HepG2 (cell line): ENCODE results near the gene PTPRCAP. TPM values are rescaled to one million over a fixed set of nuclear protein-coding genes. Genes with fewer than 3 reads are reported as not detected.
"Not testable (repeated sequence)": the region's sequence is repeated elsewhere in the genome, so short reads cannot be mapped to it uniquely, and the experiment has no call there.

Source experiments
- ATAC-seq: fragments of 200-7000 bp; cut with Tn5 transposase; 3 replicates; pipeline ENCODE4 v1.9.1; 2020; ENCODE audit warnings: mild to moderate bottlenecking, moderate library complexity
- BruUV-seq: library from RNA; stranded (reverse); fragments of 400-500 nt; replicated peaks from 2 replicates; lab custom pipeline; 2021; lab: Mats Ljungman, UMichigan
- CTCF ChIA-PET: fragments of 300-600 bp; formaldehyde crosslinking; extraction: SDS; loops from one replicate; lab custom pipeline; 2021; ENCODE audit warnings: low total read pairs, inconsistent platforms, low intra/inter-chr PET ratio; lab: Yijun Ruan, JAX
- POLR2A ChIA-PET: fragments of 350-600 bp; sonication (Branson Sonifier 250); formaldehyde crosslinking; loops from one replicate; lab custom pipeline; 2020; ENCODE audit warnings: antibody characterized with exemption, inconsistent platforms; lab: Yijun Ruan, JAX
- DNase-seq: peaks from one replicate; pipeline ENCODE4 v3.0.0-alpha.2; 2015; ENCODE audit warnings: low spot score
- FAIRE-seq: peaks from 3 replicates; lab custom pipeline; 2011; peaks lifted over from hg19 to GRCh38; lab: Jason Lieb, UNC
- H2AFZ ChIP-seq: one replicate; pipeline ENCODE4 v1.6.1; 2011; ENCODE audit warnings: low read length, inconsistent platforms
- H3K27ac ChIP-seq: fragments of 300-600 bp; 3 replicates; pipeline ENCODE4 v1.8.0; 2011; ENCODE audit warnings: mixed run types, mild to moderate bottlenecking, mixed read lengths, low read length, inconsistent platforms; ENCODE audit not compliant: insufficient read depth; ENCODE audit errors: extremely low read length
- H3K27me3 ChIP-seq, 2 experiments: fragments of 200-600 bp in 1 of 2; 2 replicates in 1 of 2; 3 replicates in 1 of 2; pipeline versions ENCODE4 v1.6.0 to v1.8.0; 2011; ENCODE audit warnings: low read length in 2 of 2, mild to moderate bottlenecking in 2 of 2, moderate library complexity in 2 of 2, inconsistent platforms in 1 of 2; ENCODE audit not compliant: insufficient read depth in 2 of 2, control insufficient read depth in 1 of 2
- H3K36me3 ChIP-seq, 2 experiments: fragments of 200-600 bp in 1 of 2; replicated peaks in 1 of 2; 2 replicates in 1 of 2; 3 replicates in 1 of 2; pipeline versions ENCODE4 v1.5.1 to v1.8.0; 2011; ENCODE audit warnings: low read length in 2 of 2, inconsistent platforms in 1 of 2; ENCODE audit not compliant: insufficient read depth in 2 of 2, control insufficient read depth in 1 of 2
- H3K4me1 ChIP-seq: 2 replicates; pipeline ENCODE4 v1.5.1; 2012; ENCODE audit warnings: low read length, inconsistent platforms; ENCODE audit not compliant: insufficient read depth
- H3K4me2 ChIP-seq: 2 replicates; pipeline ENCODE4 v1.6.0; 2011; ENCODE audit warnings: low read depth, low read length, inconsistent platforms
- H3K4me3 ChIP-seq, 3 experiments: fragments of 200-600 bp in 1 of 3; sonication (generic), shearing (Covaris generic) in 1 of 3; replicated peaks in 1 of 3; 2 replicates each; pipeline ENCODE4 v1.5.1; 2011 to 2016; ENCODE audit warnings: low read length in 3 of 3, inconsistent platforms in 2 of 3, low read depth in 2 of 3, mild to moderate bottlenecking in 2 of 3, control low read depth in 1 of 3, mixed read lengths in 1 of 3; ENCODE audit not compliant: insufficient read depth in 1 of 3
- H3K79me2 ChIP-seq: one replicate; pipeline ENCODE4 v1.6.1; 2011; ENCODE audit warnings: low read length, inconsistent platforms; ENCODE audit not compliant: insufficient read depth
- H3K9ac ChIP-seq: 2 replicates; pipeline ENCODE4 v1.6.0; 2011; ENCODE audit warnings: mild to moderate bottlenecking, low read depth, low read length, inconsistent platforms; ENCODE audit not compliant: insufficient read depth
- H3K9me3 ChIP-seq: 2 replicates; pipeline ENCODE4 v1.5.1; 2012; ENCODE audit warnings: mild to moderate bottlenecking, low read length
- H4K20me1 ChIP-seq: 2 replicates; pipeline ENCODE4 v1.6.0; 2011; ENCODE audit warnings: inconsistent platforms, mild to moderate bottlenecking, low read length, moderate library complexity; ENCODE audit not compliant: insufficient read depth
- ATAD3A ChIP-seq: sonication (generic); formaldehyde crosslinking; IDR thresholded peaks from 2 replicates; pipeline ENCODE4 v1.4.0; 2020; ENCODE audit warnings: missing genetic modification reagents
- RBFOX2 ChIP-seq: fragments of 200-400 bp; formaldehyde crosslinking; IDR thresholded peaks from 2 replicates; pipeline ENCODE4 v1.6.1; 2017; ENCODE audit warnings: low read depth, mild to moderate bottlenecking, low read length
- U2AF2 ChIP-seq: fragments of 200-400 bp; formaldehyde crosslinking; IDR thresholded peaks from 2 replicates; pipeline ENCODE4 v1.6.1; 2017; ENCODE audit warnings: low read depth, mild to moderate bottlenecking, low read length
- ZNF256 ChIP-seq: sonication (generic); formaldehyde crosslinking; conservative IDR thresholded peaks from 2 replicates; pipeline ENCODE4 v1.4.0; 2020; ENCODE audit warnings: missing genetic modification reagents
- WGBS: methylation state at CpG from one replicate; pipeline ENCODE4 v1.1.6; 2017; ENCODE audit warnings: low lambda C conversion rate; 5-methylcytosine and 5-hydroxymethylcytosine counted together
- in situ Hi-C: cut with HindIII; loops from 2 replicates; pipeline ENCODE4 v1.10.0; 2017; ENCODE audit warnings: low pct_unique_long_range_greater_than_20kb; ENCODE audit not compliant: extremely low pct_ligation_motif_present
- intact Hi-C: fragments of 100-400 bp; cut with micrococcal nuclease; formaldehyde crosslinking; loops from one replicate; pipeline ENCODE4 v1.10.0; 2022; ENCODE audit not compliant: unreplicated experiment
- polyA plus RNA-seq, 8 experiments: library from polyadenylated mRNA; depleted of rRNA in 3 of 8; stranded (reverse) in 7 of 8; unstranded in 1 of 8; fragments of >200 nt; fragmentation: Illumina TruSeq in 4 of 8; extraction: Trizol in 4 of 8; gene quantifications; 2 replicates each; pipeline versions ENCODE4 v1.2.1 to v1.2.3, GENCODE V29; 2011 to 2016; ENCODE audit warnings: low read depth in 4 of 8, missing spikeins in 1 of 8, mixed read lengths in 1 of 8; ENCODE audit not compliant: insufficient read depth in 1 of 8
- total RNA-seq, 5 experiments: library from RNA; depleted of rRNA; stranded (reverse); fragments of >200 nt; fragmentation: Illumina TruSeq; extraction: Trizol; gene quantifications; 2 replicates each; pipeline ENCODE4 v1.2.3, GENCODE V29; 2016; ENCODE audit warnings: low read depth in 1 of 5
- TF ChIP-seq, protein P1 (sequence below): sonication (generic); formaldehyde crosslinking; IDR thresholded peaks from 2 replicates; pipeline ENCODE4 v1.4.0; 2020; ENCODE audit warnings: missing genetic modification reagents

PTPRCAP gene
- total and polyA plus RNA-seq, 2 of the 13 experiments (the other 11 are each of a cell fraction or from before 2014, with no cell fraction given), result 0.60 to 0.70 TPM

DNA sequence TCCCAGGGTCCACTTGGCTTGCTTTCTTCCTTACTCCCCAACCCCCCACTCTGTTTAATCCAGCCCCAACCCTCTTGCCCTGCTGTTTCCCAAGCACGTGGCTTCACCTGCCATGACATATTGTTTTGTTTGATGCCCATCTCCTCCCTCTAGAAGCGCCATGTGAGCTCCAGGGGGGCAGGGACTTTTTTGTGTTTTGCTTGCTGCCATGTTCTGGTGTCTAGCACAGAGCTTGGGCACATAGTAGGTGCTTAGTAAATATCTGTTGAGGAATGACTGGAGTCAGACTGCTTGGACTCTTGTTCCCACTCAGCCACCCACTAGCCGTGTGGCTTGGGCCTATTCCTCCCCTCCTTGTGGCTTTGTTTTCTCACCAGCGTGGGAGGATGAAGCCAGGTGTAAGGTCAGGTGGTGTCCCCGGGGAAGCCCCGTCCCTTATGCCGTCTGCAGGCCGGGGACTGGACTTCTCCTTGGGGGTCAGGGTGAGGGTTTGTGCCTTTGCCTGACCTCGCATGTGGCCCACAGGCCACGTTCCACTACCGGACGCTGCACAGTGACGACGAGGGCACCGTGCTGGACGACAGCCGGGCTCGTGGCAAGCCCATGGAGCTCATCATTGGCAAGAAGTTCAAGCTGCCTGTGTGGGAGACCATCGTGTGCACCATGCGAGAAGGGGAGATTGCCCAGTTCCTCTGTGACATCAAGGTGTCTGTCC is 49.2 kb upstream of the PTPRCAP start:
- no peak for ATAC-seq
- in situ Hi-C loops, result no loop called here
- H3K4me2 ChIP-seq, result no peak overlapping the region
- no peaks in the 10 kb centered on the region for H3K27me3 ChIP-seq
- H3K27ac ChIP-seq, result no peak overlapping the region
- no peak overlapping the region for H3K9ac ChIP-seq
- DNase-seq, result no peak
- H3K4me1 ChIP-seq, result peaks cover 28% of the 10 kb centered on the region
- H3K4me3 ChIP-seq, result no peak overlapping the region
- CTCF ChIA-PET, result no interaction called here
- no peaks in the 10 kb centered on the region for H3K9me3 ChIP-seq
- H4K20me1 ChIP-seq, result no peaks in the 10 kb centered on the region
- intact Hi-C loops, result no loop called here
- no peak for FAIRE-seq
- peaks cover 4 to 22% of the 10 kb centered on the region in 2 experiments; a peak in 4 of 5 replicates for H3K36me3 ChIP-seq
- TF ChIP-seq U2AF2, result no peak
- 0 out of 2 replicates have a peak, but pooled peaks have one; percentile 25 for TF ChIP-seq RBFOX2
- no peak for TF ChIP-seq ZNF256 (CRISPR knock-in tag)
- TF ChIP-seq ATAD3A, result no peak
- TF ChIP-seq, protein P1, sequence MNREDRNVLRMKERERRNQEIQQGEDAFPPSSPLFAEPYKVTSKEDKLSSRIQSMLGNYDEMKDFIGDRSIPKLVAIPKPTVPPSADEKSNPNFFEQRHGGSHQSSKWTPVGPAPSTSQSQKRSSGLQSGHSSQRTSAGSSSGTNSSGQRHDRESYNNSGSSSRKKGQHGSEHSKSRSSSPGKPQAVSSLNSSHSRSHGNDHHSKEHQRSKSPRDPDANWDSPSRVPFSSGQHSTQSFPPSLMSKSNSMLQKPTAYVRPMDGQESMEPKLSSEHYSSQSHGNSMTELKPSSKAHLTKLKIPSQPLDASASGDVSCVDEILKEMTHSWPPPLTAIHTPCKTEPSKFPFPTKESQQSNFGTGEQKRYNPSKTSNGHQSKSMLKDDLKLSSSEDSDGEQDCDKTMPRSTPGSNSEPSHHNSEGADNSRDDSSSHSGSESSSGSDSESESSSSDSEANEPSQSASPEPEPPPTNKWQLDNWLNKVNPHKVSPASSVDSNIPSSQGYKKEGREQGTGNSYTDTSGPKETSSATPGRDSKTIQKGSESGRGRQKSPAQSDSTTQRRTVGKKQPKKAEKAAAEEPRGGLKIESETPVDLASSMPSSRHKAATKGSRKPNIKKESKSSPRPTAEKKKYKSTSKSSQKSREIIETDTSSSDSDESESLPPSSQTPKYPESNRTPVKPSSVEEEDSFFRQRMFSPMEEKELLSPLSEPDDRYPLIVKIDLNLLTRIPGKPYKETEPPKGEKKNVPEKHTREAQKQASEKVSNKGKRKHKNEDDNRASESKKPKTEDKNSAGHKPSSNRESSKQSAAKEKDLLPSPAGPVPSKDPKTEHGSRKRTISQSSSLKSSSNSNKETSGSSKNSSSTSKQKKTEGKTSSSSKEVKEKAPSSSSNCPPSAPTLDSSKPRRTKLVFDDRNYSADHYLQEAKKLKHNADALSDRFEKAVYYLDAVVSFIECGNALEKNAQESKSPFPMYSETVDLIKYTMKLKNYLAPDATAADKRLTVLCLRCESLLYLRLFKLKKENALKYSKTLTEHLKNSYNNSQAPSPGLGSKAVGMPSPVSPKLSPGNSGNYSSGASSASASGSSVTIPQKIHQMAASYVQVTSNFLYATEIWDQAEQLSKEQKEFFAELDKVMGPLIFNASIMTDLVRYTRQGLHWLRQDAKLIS (CRISPR knock-in tag), result no peak
- no peak overlapping the region for H2AFZ ChIP-seq
- 96% methylated on average over 3 of the region's 20 CpGs for WGBS
- POLR2A ChIA-PET, result no interaction called here
- no TSS peak for BruUV-seq
- H3K79me2 ChIP-seq, result no peaks in the 10 kb centered on the region

DNA sequence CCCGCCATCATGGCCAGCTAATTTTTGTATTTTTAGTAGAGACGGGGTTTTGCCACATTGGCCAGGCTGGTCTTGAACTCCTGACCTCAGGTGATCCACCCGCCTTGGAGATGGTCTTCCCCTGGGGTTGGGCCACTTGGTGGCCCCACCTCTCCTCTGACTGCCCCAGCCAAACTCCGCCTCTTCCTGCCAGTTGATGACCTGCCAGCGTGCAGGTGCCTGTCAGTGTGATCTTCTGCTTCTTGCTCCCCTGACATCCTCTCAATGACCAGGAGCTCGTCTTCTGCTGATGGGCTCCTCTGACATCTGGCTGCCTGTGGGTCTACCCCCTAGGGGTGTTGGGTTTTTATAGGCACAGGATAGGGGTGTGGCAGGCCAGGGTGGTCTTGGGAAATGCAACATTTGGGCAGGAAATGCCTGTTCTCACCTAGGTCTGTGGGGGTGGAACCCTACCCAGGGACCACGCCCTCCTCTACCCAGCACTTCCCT is 48.4 kb upstream of the PTPRCAP start:
- 96% methylated on average over 7 of the region's 7 CpGs for WGBS
- in situ Hi-C loops, H3K9me3 ChIP-seq, ATAC-seq, H2AFZ ChIP-seq, DNase-seq, FAIRE-seq, H3K27ac ChIP-seq, CTCF ChIA-PET, intact Hi-C loops, H3K9ac ChIP-seq, H3K79me2 ChIP-seq, H4K20me1 ChIP-seq, H3K4me2 ChIP-seq, BruUV-seq, H3K4me3 ChIP-seq, H3K27me3 ChIP-seq: not testable (repeated sequence)
- Histone ChIP-seq H3K4me1 (peaks cover 28% of the 10 kb centered on the region), H3K36me3 (peaks cover 4 to 22% of the 10 kb centered on the region in 2 experiments; a peak in 3 of 5 replicates)
- POLR2A ChIA-PET, result interaction anchor here (1.0 kb wide), 1 partner anchor 21 kb away, joined by 3 read pairs; no protein-coding TSS in a partner anchor
